Keratinocyte (primary cell): ENCODE results near the gene AP2A2. TPM values are rescaled to one million over a fixed set of nuclear protein-coding genes. Genes with fewer than 3 reads are reported as not detected.

Source experiments
- DNase-seq: peaks from one replicate; pipeline ENCODE4 v3.0.0-alpha.2; 2011; ENCODE audit warnings: low read depth, missing footprints, low spot score
- FAIRE-seq: peaks from 2 replicates; lab custom pipeline; 2011; peaks lifted over from hg19 to GRCh38; lab: Jason Lieb, UNC
- H2AFZ ChIP-seq: 2 replicates; pipeline ENCODE4 v1.6.0; 2012; ENCODE audit warnings: low read length, control low read depth, inconsistent platforms; ENCODE audit not compliant: control insufficient read depth
- H3K27ac ChIP-seq: 2 replicates; pipeline ENCODE4 v1.5.1; 2011; ENCODE audit warnings: low read length; ENCODE audit not compliant: control insufficient read depth, insufficient read depth
- H3K27me3 ChIP-seq: 3 replicates; pipeline ENCODE4 v1.6.0; 2011; ENCODE audit warnings: low read length; ENCODE audit not compliant: control insufficient read depth, insufficient read depth; ENCODE audit errors: extremely low read depth
- H3K36me3 ChIP-seq, 2 experiments: 2 replicates in 1 of 2; 3 replicates in 1 of 2; pipeline ENCODE4 v1.5.1; 2011; ENCODE audit warnings: low read length in 2 of 2, mild to moderate bottlenecking in 1 of 2; ENCODE audit not compliant: control insufficient read depth in 2 of 2, insufficient read depth in 2 of 2; ENCODE audit errors: extremely low read depth in 1 of 2
- H3K4me1 ChIP-seq: 3 replicates; pipeline ENCODE4 v1.5.1; 2011; ENCODE audit warnings: low read length; ENCODE audit not compliant: control insufficient read depth, insufficient read depth; ENCODE audit errors: extremely low read depth
- H3K4me2 ChIP-seq: 3 replicates; pipeline ENCODE4 v1.6.0; 2011; ENCODE audit warnings: low read depth, low read length; ENCODE audit not compliant: control insufficient read depth, insufficient read depth; ENCODE audit errors: extremely low read depth
- H3K4me3 ChIP-seq, 3 experiments: fragments of 200-600 bp in 1 of 3; sonication (generic) in 1 of 3; 2 replicates in 2 of 3; 3 replicates in 1 of 3; pipeline ENCODE4 v1.5.1; 2011 to 2016; ENCODE audit warnings: low read length in 3 of 3, mild to moderate bottlenecking in 3 of 3, control low read depth in 2 of 3, inconsistent platforms in 1 of 3, low read depth in 1 of 3, mixed read lengths in 1 of 3, mixed run types in 1 of 3, moderate library complexity in 1 of 3; ENCODE audit not compliant: control insufficient read depth in 2 of 3, insufficient read depth in 2 of 3; ENCODE audit errors: extremely low read depth in 1 of 3
- H3K79me2 ChIP-seq: 2 replicates; pipeline ENCODE4 v1.6.0; 2012; ENCODE audit warnings: low read length; ENCODE audit not compliant: control insufficient read depth, insufficient read depth
- H3K9ac ChIP-seq: 3 replicates; pipeline ENCODE4 v1.6.0; 2011; ENCODE audit warnings: low read length; ENCODE audit not compliant: control insufficient read depth, insufficient read depth; ENCODE audit errors: extremely low read depth
- H3K9me1 ChIP-seq: 3 replicates; pipeline ENCODE4 v1.6.0; 2011; ENCODE audit warnings: low read length; ENCODE audit not compliant: control insufficient read depth, insufficient read depth; ENCODE audit errors: extremely low read depth
- H3K9me3 ChIP-seq: 2 replicates; pipeline ENCODE4 v1.5.1; 2012; ENCODE audit warnings: low read depth, low read length; ENCODE audit not compliant: control insufficient read depth
- H4K20me1 ChIP-seq: 3 replicates; pipeline ENCODE4 v1.6.0; 2011; ENCODE audit warnings: low read length; ENCODE audit not compliant: control insufficient read depth, insufficient read depth; ENCODE audit errors: extremely low read depth
- CTCF ChIP-seq, 3 experiments: IDR thresholded peaks in 1 of 3; conservative IDR thresholded peaks in 1 of 3; optimal IDR thresholded peaks in 1 of 3; 2 replicates in 2 of 3; 3 replicates in 1 of 3; pipeline versions ENCODE3 to v1.5.1; 2011; ENCODE audit warnings: low read length in 3 of 3, mild to moderate bottlenecking in 3 of 3, moderate library complexity in 2 of 3, control low read depth in 1 of 3, inconsistent platforms in 1 of 3; ENCODE audit not compliant: insufficient read depth in 2 of 3; ENCODE audit errors: extremely low read depth in 1 of 3
- EZH2 ChIP-seq: IDR thresholded peaks from one replicate; pipeline ENCODE4 v1.6.1; 2012; ENCODE audit warnings: inconsistent platforms, mild to moderate bottlenecking, low read length, moderate library complexity
- dilution Hi-C: fragments of 300-500 bp; cut with MboI; formaldehyde crosslinking; loops from one replicate; pipeline ENCODE4 v1.7.0; 2020; ENCODE audit warnings: low sequenced_read_pairs; ENCODE audit not compliant: extremely low pct_ligation_motif_present
- polyA plus RNA-seq, 5 experiments: library from polyadenylated mRNA; depleted of rRNA in 3 of 5; stranded (reverse) in 3 of 5; stranded (forward) in 1 of 5; unstranded in 1 of 5; fragments of >200 nt; gene quantifications; 1 replicate in 1 of 5; 2 replicates in 3 of 5; 3 replicates in 1 of 5; pipeline versions ENCODE4 v1.2.1 to v1.2.3, GENCODE V29; 2011 to 2012; ENCODE audit warnings: missing spikeins in 2 of 5, low read depth in 1 of 5, low replicate concordance in 1 of 5

AP2A2 gene
- polyA plus RNA-seq, 1 donor (not counting 4 experiments of a cell fraction or from before 2014, with no cell fraction given): 47.8 TPM

DNA sequence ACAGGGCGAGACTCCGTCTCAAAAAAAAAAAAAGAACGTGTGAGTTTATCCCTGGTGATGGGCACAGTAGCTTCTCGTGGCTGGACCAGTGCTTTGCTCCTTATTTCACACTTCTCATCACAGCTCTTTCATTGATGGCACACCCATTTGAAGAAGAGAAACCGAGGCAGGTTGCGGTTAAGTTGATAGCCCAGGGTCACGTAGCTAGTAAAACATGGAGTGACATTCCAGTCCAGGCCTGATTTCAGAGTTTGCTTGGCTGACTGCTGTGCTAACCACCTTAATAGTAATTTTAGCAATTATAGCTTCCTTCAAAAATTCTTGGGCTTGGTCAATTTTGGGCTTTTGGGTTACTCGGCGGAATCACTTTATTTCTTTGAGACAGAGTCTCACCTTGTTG lies 25.8 kb downstream of the AP2A2 start:
- no peaks in the 10 kb centered on the region for H3K9me3 ChIP-seq
- peaks cover 37% of the 10 kb centered on the region for H3K79me2 ChIP-seq
- H2AFZ ChIP-seq: no peak overlapping the region
- H3K36me3 ChIP-seq: peaks cover 2 to 3% of the 10 kb centered on the region in 2 experiments
- TF ChIP-seq EZH2: no peak
- FAIRE-seq: no peak
- no peak overlapping the region for H3K4me3 ChIP-seq
- H3K4me1 ChIP-seq: peaks cover 14% of the 10 kb centered on the region
- dilution Hi-C loops: no loop called here
- no peaks in the 10 kb centered on the region for H3K9me1 ChIP-seq
- H4K20me1 ChIP-seq: peaks cover 8% of the 10 kb centered on the region
- H3K27me3 ChIP-seq: no peaks in the 10 kb centered on the region
- no peak overlapping the region for H3K4me2 ChIP-seq
- DNase-seq: no peak
- no peak overlapping the region for H3K9ac ChIP-seq
- H3K27ac ChIP-seq: no peak overlapping the region

DNA sequence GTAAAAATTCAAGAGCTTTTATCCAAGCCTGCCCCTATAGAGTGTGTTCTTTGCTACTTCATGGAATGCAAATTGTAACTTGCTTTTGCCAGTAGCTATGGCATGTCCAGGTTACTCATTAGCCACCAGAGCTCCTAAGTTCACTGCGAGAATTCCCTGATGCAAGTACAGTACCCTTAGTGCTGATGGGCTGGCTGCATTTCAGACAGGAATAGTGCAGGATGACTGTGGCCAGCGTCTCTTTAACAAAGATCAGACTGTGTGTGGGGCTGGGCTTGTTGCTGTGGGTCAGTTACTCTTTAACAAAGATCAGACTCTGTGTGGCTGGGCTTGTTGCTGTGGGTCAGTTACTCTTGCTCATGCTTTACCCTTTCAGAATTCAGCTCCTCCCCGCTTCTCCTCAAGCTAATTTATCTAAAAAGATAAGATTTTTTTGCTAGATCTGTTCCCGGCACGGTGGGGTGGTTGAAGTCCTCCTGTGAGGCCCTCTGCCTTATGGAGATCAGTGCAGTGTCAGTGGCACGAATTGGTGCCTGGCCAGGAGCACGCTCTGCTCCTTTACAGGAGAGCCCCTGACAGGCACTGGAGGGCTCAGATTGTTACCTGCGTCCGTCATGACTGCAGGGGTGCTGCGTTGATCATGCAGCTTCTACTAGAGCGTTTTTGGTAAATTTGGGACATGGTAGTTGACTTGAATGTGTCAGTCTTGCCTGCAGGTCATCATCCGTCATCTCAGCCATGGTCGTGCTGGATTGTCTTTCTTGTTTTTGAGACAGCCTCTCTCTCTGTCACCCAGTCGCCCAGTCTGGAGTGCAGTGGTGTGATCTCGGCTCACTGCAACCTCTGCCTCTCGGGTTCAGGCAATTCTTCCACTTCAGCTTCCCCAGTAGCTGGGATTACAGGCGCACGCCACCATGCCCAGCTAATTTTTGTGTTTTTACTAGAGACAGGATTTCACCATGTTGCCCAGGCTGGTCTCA lies 27.0 kb downstream of the AP2A2 start:
- H3K4me3 ChIP-seq: no peak overlapping the region
- H3K9me1 ChIP-seq: no peaks in the 10 kb centered on the region
- no peak overlapping the region for H3K4me2 ChIP-seq
- peaks cover 26% of the 10 kb centered on the region for H3K4me1 ChIP-seq
- peaks cover 0 to 2% of the 10 kb centered on the region in 2 experiments for H3K36me3 ChIP-seq
- no peak for FAIRE-seq
- peaks cover 11% of the 10 kb centered on the region for H4K20me1 ChIP-seq
- DNase-seq: no peak
- dilution Hi-C loops: no loop called here
- H3K27ac ChIP-seq: no peak overlapping the region
- no peak overlapping the region for H3K9ac ChIP-seq
- no peak for TF ChIP-seq EZH2
- TF ChIP-seq CTCF (optimal IDR thresholded peaks at IDR 0.05 in 1 of 3, IDR thresholded peaks at IDR 0.05 in 1 of 3, conservative IDR thresholded peaks at IDR 0.05 in 1 of 3; ENCODE audit: extremely low read depth in 1 of 3, insufficient read depth in 2 of 3, low read length in 3 of 3): no peak
- no peaks in the 10 kb centered on the region for H3K9me3 ChIP-seq
- no peak overlapping the region for H2AFZ ChIP-seq
- H3K79me2 ChIP-seq: peaks cover 32% of the 10 kb centered on the region
- H3K27me3 ChIP-seq: no peaks in the 10 kb centered on the region
